ENCODE data around the gene CDK14. TPM values are rescaled to one million over a fixed set of nuclear protein-coding genes. Genes with fewer than 3 reads are reported as not detected.

The CDK14 gene
- total and polyA plus RNA-seq, 2 of the 8 experiments (the other 6 are each of a cell fraction or from before 2014, with no cell fraction given), result 5.5 to 47.3 TPM

- TF ChIP-seq RFX5 (IDR thresholded peaks at IDR 0.05; ENCODE audit: borderline replicate concordance, low read depth, low read length) (no peak), POU5F1 (IDR thresholded peaks at IDR 0.05; ENCODE audit: low read depth, low read length) (no peak), GABPA (IDR thresholded peaks at IDR 0.05; ENCODE audit: borderline replicate concordance, insufficient read depth, low read length) (no peak), SIRT6 (IDR thresholded peaks at IDR 0.05; ENCODE audit: low read length) (no peak), JUND (IDR thresholded peaks at IDR 0.05; ENCODE audit: low read length) (no peak), ASH2L (IDR thresholded peaks at IDR 0.05; ENCODE audit: low read length) (no peak), TAF7 (optimal IDR thresholded peaks at IDR 0.05; ENCODE audit: borderline replicate concordance, low read depth, low read length) (no peak), JUN (IDR thresholded peaks at IDR 0.05; ENCODE audit: low read depth, low read length) (no peak), KDM4A (IDR thresholded peaks at IDR 0.05; ENCODE audit: low read depth, low read length, severe bottlenecking) (no peak)
Measured at GRCh38 chr7:90586091-90586490, 10.0 kb upstream of the CDK14 start (continued).
